Measurements from ENCODE around the gene NR3C1.

The NR3C1 gene

DNA sequence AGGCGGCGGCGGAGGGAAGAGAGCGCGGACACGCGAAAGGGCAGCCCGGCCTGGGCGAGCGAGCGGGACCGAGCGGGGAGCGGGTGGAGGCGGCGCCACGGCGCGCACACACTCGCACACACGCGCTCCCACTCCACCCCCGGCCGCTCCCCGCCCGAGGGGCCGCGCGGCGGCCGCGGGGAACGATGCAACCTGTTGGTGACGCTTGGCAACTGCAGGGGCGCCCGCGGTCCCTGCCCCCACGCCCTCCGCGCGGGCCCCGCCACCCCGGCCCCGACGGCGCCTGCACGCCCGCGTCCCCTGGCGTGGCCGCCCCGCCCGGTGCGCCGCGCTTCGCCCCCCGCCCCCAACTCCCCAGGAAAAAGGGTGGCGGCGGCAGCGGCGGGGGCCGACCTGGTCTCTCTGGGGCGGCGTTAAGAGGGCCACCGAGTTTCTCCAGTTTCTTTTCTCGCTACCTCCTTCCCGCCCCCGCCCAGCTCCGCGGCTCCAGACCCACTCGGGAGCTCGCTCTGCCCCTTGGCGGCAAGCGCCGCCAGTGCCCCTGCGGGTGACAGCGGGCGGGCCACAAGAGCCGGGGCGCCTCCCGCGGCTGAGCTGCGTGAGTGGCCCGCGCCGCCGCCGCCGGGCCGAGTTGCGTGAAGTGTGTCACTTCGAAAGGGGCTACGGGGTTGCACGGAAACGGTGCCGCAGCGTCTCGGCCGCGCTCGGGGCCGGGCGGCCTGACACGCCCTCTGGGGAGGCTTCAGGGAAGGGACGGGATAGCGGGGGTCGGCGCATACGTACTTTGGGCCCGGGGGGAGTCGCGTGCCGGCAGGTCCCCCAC lies at the start of gene NR3C1:
NR3C1 (minus strand) TSS at position 94 of the 823 bp plus-strand sequence. CDS start 2,847 bp downstream, outside the sequence.
- peak; percentile 89 for DNase-seq (ENCODE audit: low read depth)

DNA sequence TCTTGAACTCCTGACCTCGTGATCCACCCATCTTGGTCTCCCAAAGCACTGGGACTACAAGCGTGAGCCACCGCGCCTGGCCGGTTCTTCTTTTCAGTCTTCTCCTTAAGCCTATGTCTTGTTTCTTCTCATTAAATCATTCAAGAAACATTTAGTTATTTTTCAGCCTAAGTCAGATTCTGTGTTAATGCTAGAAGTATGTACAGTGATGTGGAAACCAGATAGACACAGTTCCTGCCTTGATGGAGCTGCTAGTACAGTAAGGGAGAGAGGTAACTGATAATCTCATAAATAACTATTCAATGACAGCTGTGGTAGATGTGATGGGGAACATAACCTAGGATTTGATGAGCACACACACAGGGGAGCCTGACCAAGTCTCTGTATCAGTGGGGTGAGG lies 46.3 kb upstream of the NR3C1 start:
- no peak for DNase-seq (ENCODE audit: low read depth)

- no peak for DNase-seq (ENCODE audit: low read depth)
Observed at GRCh38 chr5:143448518-143448917, 45.0 kb upstream of the NR3C1 start.

DNA sequence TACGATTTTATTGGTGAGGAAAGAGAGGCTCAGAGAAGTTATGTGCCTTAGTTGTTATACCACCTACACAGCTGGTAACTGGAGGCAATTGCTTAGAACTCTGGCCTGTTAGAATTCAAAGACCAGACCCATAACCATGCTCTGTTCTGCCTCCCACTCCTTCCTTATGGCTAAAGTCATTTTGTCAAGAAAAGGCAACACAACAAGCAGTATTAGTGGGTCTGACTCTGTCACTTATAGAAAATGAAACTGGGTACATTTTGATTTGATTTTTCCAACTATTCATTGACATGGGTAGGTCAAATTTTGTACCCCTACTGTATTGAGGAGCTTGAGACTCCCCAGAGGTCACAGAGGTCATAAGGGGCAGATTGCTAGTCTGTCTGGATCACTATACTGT lies 44.5 kb upstream of the NR3C1 start:
- DNase-seq (ENCODE audit: low read depth): no peak

GRCh38 chr5:143446535-143447226 lies 43.2 kb upstream of the NR3C1 start:
- DNase-seq (ENCODE audit: low read depth): no peak

- DNase-seq (ENCODE audit: low read depth): no peak
Observed at GRCh38 chr5:143445776-143446175, 42.3 kb upstream of the NR3C1 start.

- no peak for DNase-seq (ENCODE audit: low read depth)
Observed at GRCh38 chr5:143443330-143443729, 39.8 kb upstream of the NR3C1 start.

- DNase-seq (ENCODE audit: low read depth): peak; percentile 58
Observed at GRCh38 chr5:143442385-143442784, 38.9 kb upstream of the NR3C1 start.

DNA sequence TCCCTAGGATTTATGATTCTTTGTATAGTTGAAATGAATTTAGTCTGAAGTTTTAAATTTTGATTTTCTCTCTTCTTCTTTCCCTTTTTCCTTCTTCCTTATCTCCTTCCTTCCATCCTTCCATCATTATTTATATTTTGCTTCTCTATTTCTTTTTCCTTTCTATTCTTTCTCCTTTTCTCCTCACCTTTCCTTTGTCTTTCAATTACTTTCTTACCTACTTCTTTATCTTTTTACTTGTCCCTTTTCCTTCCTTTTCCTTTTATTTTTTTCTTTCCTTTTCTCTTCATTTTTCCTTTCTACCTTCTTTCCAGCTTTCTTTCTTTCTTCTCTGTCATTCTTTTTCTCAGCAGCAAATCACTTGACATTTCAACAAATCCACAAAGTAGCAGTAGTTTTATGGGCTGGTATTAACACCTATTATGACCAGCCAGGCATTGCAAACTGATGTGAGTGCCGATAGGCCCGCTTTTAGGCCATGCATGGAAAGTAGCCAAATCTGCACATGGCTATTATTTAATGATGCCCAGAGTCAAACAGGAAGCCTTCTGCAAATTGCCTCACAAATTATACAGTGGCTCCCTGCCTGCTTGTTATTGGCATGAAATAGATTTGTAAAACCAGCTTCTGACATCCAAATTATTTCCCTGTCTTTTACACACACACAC lies 37.1 kb upstream of the NR3C1 start:
- DNase-seq (ENCODE audit: low read depth): no peak

- no peak for DNase-seq (ENCODE audit: low read depth)
Observed at GRCh38 chr5:143437666-143438273, 34.3 kb upstream of the NR3C1 start.

DNA sequence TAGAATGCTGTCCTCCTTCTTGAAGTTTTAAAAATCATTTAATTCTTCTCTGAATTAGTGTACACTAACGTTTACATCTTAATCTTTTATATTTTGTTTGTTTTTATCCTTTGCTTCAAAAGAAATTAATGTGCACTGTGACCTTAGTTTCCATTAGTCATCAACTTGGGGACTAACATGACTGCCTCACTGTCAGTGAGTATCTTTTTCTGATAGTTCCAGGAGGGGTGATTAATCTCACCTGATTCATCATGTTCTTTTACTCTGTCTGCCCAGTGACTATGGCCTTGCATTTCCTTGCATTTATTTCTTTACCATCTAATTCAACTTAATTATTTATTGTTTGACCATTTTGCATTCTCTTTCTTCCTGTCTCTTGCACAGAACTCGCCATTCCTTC lies 33.4 kb upstream of the NR3C1 start:
- peak; percentile 53 for DNase-seq (ENCODE audit: low read depth)

GRCh38 chr5:143435210-143435657 lies 31.7 kb upstream of the NR3C1 start:
- DNase-seq (ENCODE audit: low read depth): no peak

GRCh38 chr5:143434261-143435209 lies 31.0 kb upstream of the NR3C1 start:
- DNase-seq (ENCODE audit: low read depth): no peak

DNA sequence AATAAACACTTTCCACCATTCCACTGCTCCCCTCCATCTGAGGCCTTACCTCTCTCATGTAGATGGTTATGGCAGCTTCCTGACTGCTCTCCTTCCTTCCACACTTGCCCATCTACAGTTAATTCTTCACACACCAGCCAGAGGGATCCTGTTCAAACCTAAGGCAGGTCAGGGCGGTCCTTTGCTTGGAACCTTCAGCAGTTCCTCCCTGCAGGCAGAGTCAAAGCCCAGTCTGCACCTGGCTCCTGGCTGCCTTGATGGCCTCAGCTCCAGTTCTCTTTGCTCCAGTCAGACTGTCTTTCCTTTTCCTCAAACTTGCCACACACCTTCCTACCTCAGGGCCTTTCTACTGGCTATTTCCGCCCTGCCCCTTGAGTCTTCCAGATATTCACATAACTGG lies 30.2 kb upstream of the NR3C1 start:
- no peak for DNase-seq (ENCODE audit: low read depth)

DNA sequence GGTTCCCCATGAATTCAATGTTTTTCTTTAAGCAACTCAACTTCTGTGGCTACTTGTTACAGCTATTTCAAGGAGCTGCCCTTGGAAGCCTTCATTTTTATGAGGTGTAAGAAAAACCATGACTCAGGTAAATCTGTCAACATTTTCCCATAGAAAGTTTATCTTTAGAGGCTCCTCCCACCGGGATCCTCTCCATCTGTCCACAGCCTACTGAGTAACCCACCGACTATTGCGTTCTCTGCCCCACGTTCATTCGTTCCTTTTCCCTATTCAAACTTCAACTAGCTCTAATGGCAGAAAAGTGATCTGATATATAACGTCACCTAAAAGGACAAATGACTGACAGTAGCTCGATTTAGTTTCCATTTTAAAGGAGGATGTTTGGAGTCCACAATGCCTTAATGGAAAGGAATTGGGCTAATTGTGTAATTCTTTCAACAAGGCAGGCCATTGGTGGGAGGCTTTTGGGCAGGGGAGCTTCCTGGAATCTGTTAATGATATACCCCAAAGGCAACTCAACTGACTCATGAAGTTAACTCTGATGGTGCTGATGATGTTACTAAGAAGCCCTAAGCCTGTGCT lies 29.3 kb upstream of the NR3C1 start:
- peak; percentile 20 for DNase-seq (ENCODE audit: low read depth)

DNA sequence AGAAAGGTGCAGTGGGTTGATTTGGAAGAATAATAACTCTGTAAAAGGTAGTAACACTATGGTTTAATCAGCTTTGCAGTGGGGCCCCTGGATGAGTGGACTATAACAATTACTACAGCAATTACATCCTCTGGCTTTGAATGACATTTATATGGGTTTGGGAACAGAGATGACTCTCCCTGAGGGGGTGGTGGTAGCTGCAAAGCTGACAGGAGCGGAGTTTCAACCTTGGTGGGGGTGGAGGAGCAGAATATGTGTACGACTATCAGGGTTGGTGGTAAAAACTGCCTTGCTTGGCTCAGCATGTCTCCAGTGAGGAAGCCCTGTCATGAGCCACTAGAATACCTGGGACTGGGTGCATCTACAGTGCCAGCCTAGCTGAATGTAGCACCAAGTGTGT lies 28.3 kb upstream of the NR3C1 start:
- no peak for DNase-seq (ENCODE audit: low read depth)

GRCh38 chr5:143428738-143429420 lies 25.4 kb upstream of the NR3C1 start:
- DNase-seq (ENCODE audit: low read depth): no peak

- no peak for DNase-seq (ENCODE audit: low read depth)
Observed at GRCh38 chr5:143428155-143428554, 24.7 kb upstream of the NR3C1 start.

- no peak for DNase-seq (ENCODE audit: low read depth)
Observed at GRCh38 chr5:143427122-143427735, 23.7 kb upstream of the NR3C1 start.

Data from ELR (cell line).